ENCODE results near the gene GARIN3.

GARIN3 gene

GRCh38 chr5:157166214-157167213 is at the start of gene GARIN3:
Gene GARIN3, minus strand, starts transcription at chr5:157166264. Its CDS starts 96 bp downstream, at chr5:157166168.
- TF ChIP-seq CTCF (IDR thresholded peaks at IDR 0.05; ENCODE audit: low read depth, low read length), result no peak
- Histone ChIP-seq H3K27me3 (ENCODE audit: insufficient read depth, low read depth, severe bottlenecking) (no peaks in the 10 kb centered on the region), H3K27ac (no peak within 1 kb of the TSS), H3K9me3 (ENCODE audit: severe bottlenecking) (no peaks in the 10 kb centered on the region), H3K4me3 (ENCODE audit: low read depth, low read length) (no peak within 1 kb of the TSS), H3K36me3 (no peaks in the 10 kb centered on the region)
- no peak for DNase-seq

- no peak for DNase-seq
- H3K4me3 ChIP-seq (ENCODE audit: low read depth, low read length), result no peak overlapping the region
- H3K27me3 ChIP-seq (ENCODE audit: insufficient read depth, low read depth, severe bottlenecking), result no peaks in the 10 kb centered on the region
- H3K9me3 ChIP-seq (ENCODE audit: severe bottlenecking), result no peaks in the 10 kb centered on the region
- H3K36me3 ChIP-seq, result no peaks in the 10 kb centered on the region
- TF ChIP-seq CTCF (IDR thresholded peaks at IDR 0.05; ENCODE audit: low read depth, low read length), result no peak
- H3K27ac ChIP-seq, result no peak overlapping the region
These were observed 49.6 kb upstream of the GARIN3 start for GRCh38 chr5:157215514-157216167.

- Histone ChIP-seq H3K9me3 (ENCODE audit: severe bottlenecking) (no peaks in the 10 kb centered on the region), H3K27me3 (ENCODE audit: insufficient read depth, low read depth, severe bottlenecking) (no peaks in the 10 kb centered on the region), H3K27ac (no peak overlapping the region), H3K36me3 (no peaks in the 10 kb centered on the region), H3K4me3 (ENCODE audit: low read depth, low read length) (no peak overlapping the region)
- TF ChIP-seq CTCF (IDR thresholded peaks at IDR 0.05; ENCODE audit: low read depth, low read length), result no peak
- no peak for DNase-seq
These were observed 48.9 kb upstream of the GARIN3 start for GRCh38 chr5:157214861-157215513.

GRCh38 chr5:157214415-157214814 is 48.4 kb upstream of the GARIN3 start:
- Histone ChIP-seq H3K27ac (no peak overlapping the region), H3K36me3 (no peaks in the 10 kb centered on the region), H3K4me3 (ENCODE audit: low read depth, low read length) (no peak overlapping the region), H3K27me3 (ENCODE audit: insufficient read depth, low read depth, severe bottlenecking) (no peaks in the 10 kb centered on the region), H3K9me3 (ENCODE audit: severe bottlenecking) (no peaks in the 10 kb centered on the region)
- TF ChIP-seq CTCF (IDR thresholded peaks at IDR 0.05; ENCODE audit: low read depth, low read length), result no peak
- no peak for DNase-seq

GRCh38 chr5:157213527-157214243 is 47.6 kb upstream of the GARIN3 start:
- H3K27ac ChIP-seq, result no peak overlapping the region
- H3K4me3 ChIP-seq (ENCODE audit: low read depth, low read length), result no peak overlapping the region
- DNase-seq, result no peak
- H3K36me3 ChIP-seq, result no peaks in the 10 kb centered on the region
- TF ChIP-seq CTCF (IDR thresholded peaks at IDR 0.05; ENCODE audit: low read depth, low read length), result no peak
- no peaks in the 10 kb centered on the region for H3K27me3 ChIP-seq (ENCODE audit: insufficient read depth, low read depth, severe bottlenecking)
- no peaks in the 10 kb centered on the region for H3K9me3 ChIP-seq (ENCODE audit: severe bottlenecking)
